ENCODE results near the gene TNRC6C. TPM values are rescaled to one million over a fixed set of nuclear protein-coding genes. Genes with fewer than 3 reads are reported as not detected.

Gene TNRC6C
- total and polyA plus RNA-seq, 9 of the 15 experiments (the other 6 are each of a cell fraction or from before 2014, with no cell fraction given) = 0.20 to 4.9 (median 2.3) TPM

DNA sequence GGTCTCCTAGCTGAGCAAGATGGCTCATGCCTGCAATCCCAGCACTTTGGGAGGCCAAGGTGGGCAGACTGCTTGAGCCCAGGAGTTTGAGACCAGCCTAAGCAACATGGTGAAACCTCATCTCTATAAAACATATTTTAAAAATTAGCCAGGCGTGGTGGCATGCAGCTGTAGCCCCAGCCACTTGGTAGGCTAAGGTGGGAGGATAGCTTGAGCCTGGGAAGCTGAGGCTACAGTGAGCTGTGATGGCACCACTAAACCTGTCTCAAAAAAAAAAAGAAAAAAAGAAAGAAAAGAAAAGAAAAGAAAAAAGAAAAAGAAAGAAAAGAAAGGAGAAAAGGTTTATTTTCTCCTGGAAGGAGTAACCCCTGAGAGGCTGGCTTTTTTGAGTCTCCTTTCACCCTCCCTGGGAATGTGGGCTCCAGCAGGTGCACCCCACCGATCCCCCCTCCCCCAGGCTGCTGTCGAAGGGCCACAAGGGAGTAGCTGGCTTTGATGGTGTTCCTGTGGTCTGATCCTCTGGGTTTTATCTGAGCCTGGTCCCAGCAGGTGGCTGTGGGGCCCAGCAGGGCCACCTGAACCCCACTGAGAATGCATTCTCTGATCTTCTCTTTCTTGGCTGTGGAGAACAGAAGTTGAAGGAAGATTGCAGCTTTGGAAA is 29.9 kb upstream of the TNRC6C start:
- Histone ChIP-seq H3K4me3 (no peak overlapping the region), H4K20me1 (replicated peaks; ENCODE audit: control insufficient read depth, insufficient read depth, low read length) (peaks cover 6% of the 10 kb centered on the region; the same call in 1 of the 2 replicates), H3K9me3 (replicated peaks; ENCODE audit: control insufficient read depth, insufficient read depth, low read depth, low read length) (no peaks in the 10 kb centered on the region), H2AFZ (ENCODE audit: low read depth, low read length) (no peak overlapping the region), H3K4me2 (ENCODE audit: insufficient read depth, low read length) (no peak overlapping the region), H3K4me1 (replicated peaks in 1 of 2; ENCODE audit: control insufficient read depth in 2 of 2, insufficient read depth in 2 of 2, low read length in 2 of 2) (peaks cover 6 to 11% of the 10 kb centered on the region in 2 experiments; a peak in 3 of 5 replicates), H3K9me1 (ENCODE audit: control insufficient read depth, insufficient read depth, low read length) (peaks cover 3% of the 10 kb centered on the region), H3K79me2 (ENCODE audit: control insufficient read depth, insufficient read depth, low read length) (no peaks in the 10 kb centered on the region), H3K36me3 (ENCODE audit: control insufficient read depth, insufficient read depth, low read length) (no peaks in the 10 kb centered on the region), H3K9ac (ENCODE audit: insufficient read depth in 1 of 2, low read depth in 2 of 2, low read length in 2 of 2) (no peak overlapping the region), H3K27ac (ENCODE audit: extremely low read depth, low read depth, low read length) (no peak overlapping the region), H3K27me3 (ENCODE audit: control insufficient read depth in 2 of 2, insufficient read depth in 2 of 2, low read length in 2 of 2) (peaks cover 26 to 77% of the 10 kb centered on the region in 2 experiments)
- BruUV-seq (replicated peaks) = no TSS peak
- 3% methylated on average over 3 of the region's 3 CpGs for WGBS (ENCODE audit: insufficient coverage, low coverage, missing lambda C conversion rate)
- CTCF ChIA-PET (ENCODE audit: low intra/inter-chr PET ratio) = no interaction called here
- POLR2A ChIA-PET = interaction anchor here (0.6 kb wide), 1 partner anchor 229 kb away, joined by 3 read pairs; no protein-coding TSS in a partner anchor
- TF ChIP-seq, protein P1, sequence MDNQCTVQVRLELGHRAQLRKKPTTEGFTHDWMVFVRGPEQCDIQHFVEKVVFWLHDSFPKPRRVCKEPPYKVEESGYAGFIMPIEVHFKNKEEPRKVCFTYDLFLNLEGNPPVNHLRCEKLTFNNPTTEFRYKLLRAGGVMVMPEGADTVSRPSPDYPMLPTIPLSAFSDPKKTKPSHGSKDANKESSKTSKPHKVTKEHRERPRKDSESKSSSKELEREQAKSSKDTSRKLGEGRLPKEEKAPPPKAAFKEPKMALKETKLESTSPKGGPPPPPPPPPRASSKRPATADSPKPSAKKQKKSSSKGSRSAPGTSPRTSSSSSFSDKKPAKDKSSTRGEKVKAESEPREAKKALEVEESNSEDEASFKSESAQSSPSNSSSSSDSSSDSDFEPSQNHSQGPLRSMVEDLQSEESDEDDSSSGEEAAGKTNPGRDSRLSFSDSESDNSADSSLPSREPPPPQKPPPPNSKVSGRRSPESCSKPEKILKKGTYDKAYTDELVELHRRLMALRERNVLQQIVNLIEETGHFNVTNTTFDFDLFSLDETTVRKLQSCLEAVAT (IDR thresholded peaks at IDR 0.05) = no peak
- TF ChIP-seq, protein P2, sequence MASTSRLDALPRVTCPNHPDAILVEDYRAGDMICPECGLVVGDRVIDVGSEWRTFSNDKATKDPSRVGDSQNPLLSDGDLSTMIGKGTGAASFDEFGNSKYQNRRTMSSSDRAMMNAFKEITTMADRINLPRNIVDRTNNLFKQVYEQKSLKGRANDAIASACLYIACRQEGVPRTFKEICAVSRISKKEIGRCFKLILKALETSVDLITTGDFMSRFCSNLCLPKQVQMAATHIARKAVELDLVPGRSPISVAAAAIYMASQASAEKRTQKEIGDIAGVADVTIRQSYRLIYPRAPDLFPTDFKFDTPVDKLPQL (IDR thresholded peaks at IDR 0.05; ENCODE audit: extremely low read depth, insufficient read length) = no peak
- TF ChIP-seq ZNF77 (CRISPR knock-in tag; IDR thresholded peaks at IDR 0.05) (no peak), ELF4 (CRISPR knock-in tag; IDR thresholded peaks at IDR 0.05) (no peak), MCM7 (IDR thresholded peaks at IDR 0.05) (no peak), SMARCB1 (IDR thresholded peaks at IDR 0.05; ENCODE audit: insufficient read length, low read depth) (no peak), RFX5 (IDR thresholded peaks at IDR 0.05; ENCODE audit: low read depth, low read length) (no peak), RAD51 (IDR thresholded peaks at IDR 0.05; ENCODE audit: borderline replicate concordance, low read depth) (no peak), ZZZ3 (IDR thresholded peaks at IDR 0.05) (no peak), ZFP1 (CRISPR knock-in tag; IDR thresholded peaks at IDR 0.05) (no peak), SAP30 (IDR thresholded peaks at IDR 0.05; ENCODE audit: borderline replicate concordance, insufficient read depth, low read depth, low read length, poor library complexity, severe bottlenecking) (no peak), SP2 (IDR thresholded peaks at IDR 0.05; ENCODE audit: extremely low read depth, low read depth, low read length, poor library complexity, severe bottlenecking) (no peak), ZNF184 (CRISPR knock-in tag; IDR thresholded peaks at IDR 0.05) (no peak), SRSF1 (IDR thresholded peaks at IDR 0.05; ENCODE audit: low read depth, low read length) (no peak), ZSCAN29 (IDR thresholded peaks at IDR 0.05) (no peak), POLR3G (IDR thresholded peaks at IDR 0.05; ENCODE audit: extremely low read depth, insufficient read length, insufficient replicate concordance) (no peak), ZNF586 (CRISPR knock-in tag; conservative IDR thresholded peaks at IDR 0.05) (no peak)
- TF ChIP-seq, protein P3, sequence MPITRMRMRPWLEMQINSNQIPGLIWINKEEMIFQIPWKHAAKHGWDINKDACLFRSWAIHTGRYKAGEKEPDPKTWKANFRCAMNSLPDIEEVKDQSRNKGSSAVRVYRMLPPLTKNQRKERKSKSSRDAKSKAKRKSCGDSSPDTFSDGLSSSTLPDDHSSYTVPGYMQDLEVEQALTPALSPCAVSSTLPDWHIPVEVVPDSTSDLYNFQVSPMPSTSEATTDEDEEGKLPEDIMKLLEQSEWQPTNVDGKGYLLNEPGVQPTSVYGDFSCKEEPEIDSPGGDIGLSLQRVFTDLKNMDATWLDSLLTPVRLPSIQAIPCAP (CRISPR knock-in tag; IDR thresholded peaks at IDR 0.05; ENCODE audit: borderline replicate concordance) = no peak
- no peak for FAIRE-seq
- DNase-seq (ENCODE audit: extremely low read depth in 1 of 4, low spot score in 3 of 4) = no peak
- intact Hi-C loops (cut with micrococcal nuclease) (no loop called here), in situ Hi-C loops (cut with MboI) (no loop called here)
- no peak for ATAC-seq
